Breast epithelium (tissue), 3 donors: Measurements from ENCODE around the gene DPEP1.

Experiments used
- CTCF ChIP-seq, 3 donors: fragments of 450-650 bp; IDR thresholded peaks; one replicate each; pipeline ENCODE4 v1.5.1; 2016 to 2017; ENCODE audit warnings: antibody characterized with exemption in 3 of 3, mild to moderate bottlenecking in 3 of 3, moderate library complexity in 3 of 3
- POLR2A ChIP-seq: fragments of 450-650 bp; IDR thresholded peaks from one replicate; pipeline ENCODE4 v1.6.1; 2016; ENCODE audit warnings: antibody characterized with exemption, mild to moderate bottlenecking, moderate library complexity

- TF ChIP-seq POLR2A, result no peak
- no peak for TF ChIP-seq CTCF (IDR thresholded peaks at IDR 0.05)
Measured at GRCh38 chr16:89658221-89658879, 44.9 kb downstream of the DPEP1 start.
